ENCODE measurements around the gene FNDC3B. TPM values are rescaled to one million over a fixed set of nuclear protein-coding genes. Genes with fewer than 3 reads are reported as not detected.

Gene FNDC3B
- polyA plus RNA-seq, 2 of the 4 experiments (the other 2 are of a cell fraction) = 29.5 to 33.6 TPM

DNA sequence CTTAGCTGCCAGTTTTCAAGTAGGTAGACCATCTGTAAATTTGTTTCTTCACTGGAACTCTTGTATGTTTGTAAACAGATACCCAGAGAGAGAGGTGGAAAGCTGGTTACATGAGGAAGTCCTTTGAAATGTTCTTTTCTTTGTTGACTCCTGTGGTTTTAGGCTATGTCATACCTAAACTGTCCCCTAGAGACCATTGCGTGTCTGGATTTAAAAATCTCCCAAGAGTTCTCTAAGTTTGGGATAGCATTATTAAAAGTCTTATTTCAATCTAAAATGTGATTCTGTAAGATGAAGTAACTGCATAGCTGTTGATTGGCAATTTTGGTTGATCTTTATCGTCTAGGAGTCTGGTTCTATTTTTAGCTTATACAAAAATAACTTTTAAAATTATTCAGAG, 281.7 kb downstream of the FNDC3B start:
- CTCF ChIA-PET = interaction anchor here (0.6 to 2.3 kb wide), 3 partner anchors 8 to 12 kb away, joined by 3 to 16 read pairs (median 5); no protein-coding TSS in a partner anchor
- peak in 1 of 2 experiments; percentile 29; a peak in 1 of 6 replicates for ATAC-seq
- no peak overlapping the region for H3K4me3 ChIP-seq
- TF ChIP-seq POLR2A (IDR thresholded peaks at IDR 0.05; ENCODE audit: low read length) = no peak
- no peak for TF ChIP-seq SREBF2 (IDR thresholded peaks at IDR 0.05)
- TF ChIP-seq ESRRA (IDR thresholded peaks at IDR 0.05; ENCODE audit: borderline replicate concordance, low read length) = no peak
- TF ChIP-seq, protein P1, sequence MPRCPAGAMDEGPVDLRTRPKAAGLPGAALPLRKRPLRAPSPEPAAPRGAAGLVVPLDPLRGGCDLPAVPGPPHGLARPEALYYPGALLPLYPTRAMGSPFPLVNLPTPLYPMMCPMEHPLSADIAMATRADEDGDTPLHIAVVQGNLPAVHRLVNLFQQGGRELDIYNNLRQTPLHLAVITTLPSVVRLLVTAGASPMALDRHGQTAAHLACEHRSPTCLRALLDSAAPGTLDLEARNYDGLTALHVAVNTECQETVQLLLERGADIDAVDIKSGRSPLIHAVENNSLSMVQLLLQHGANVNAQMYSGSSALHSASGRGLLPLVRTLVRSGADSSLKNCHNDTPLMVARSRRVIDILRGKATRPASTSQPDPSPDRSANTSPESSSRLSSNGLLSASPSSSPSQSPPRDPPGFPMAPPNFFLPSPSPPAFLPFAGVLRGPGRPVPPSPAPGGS (IDR thresholded peaks at IDR 0.05) = no peak
- TF ChIP-seq, protein P2, sequence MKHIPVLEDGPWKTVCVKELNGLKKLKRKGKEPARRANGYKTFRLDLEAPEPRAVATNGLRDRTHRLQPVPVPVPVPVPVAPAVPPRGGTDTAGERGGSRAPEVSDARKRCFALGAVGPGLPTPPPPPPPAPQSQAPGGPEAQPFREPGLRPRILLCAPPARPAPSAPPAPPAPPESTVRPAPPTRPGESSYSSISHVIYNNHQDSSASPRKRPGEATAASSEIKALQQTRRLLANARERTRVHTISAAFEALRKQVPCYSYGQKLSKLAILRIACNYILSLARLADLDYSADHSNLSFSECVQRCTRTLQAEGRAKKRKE (CRISPR knock-in tag; IDR thresholded peaks at IDR 0.05; ENCODE audit: low read depth) = no peak
- no peak for TF ChIP-seq EP300 (IDR thresholded peaks at IDR 0.05)
- no peak for TF ChIP-seq HOXB5 (CRISPR knock-in tag; IDR thresholded peaks at IDR 0.05)
- TF ChIP-seq, protein P3, sequence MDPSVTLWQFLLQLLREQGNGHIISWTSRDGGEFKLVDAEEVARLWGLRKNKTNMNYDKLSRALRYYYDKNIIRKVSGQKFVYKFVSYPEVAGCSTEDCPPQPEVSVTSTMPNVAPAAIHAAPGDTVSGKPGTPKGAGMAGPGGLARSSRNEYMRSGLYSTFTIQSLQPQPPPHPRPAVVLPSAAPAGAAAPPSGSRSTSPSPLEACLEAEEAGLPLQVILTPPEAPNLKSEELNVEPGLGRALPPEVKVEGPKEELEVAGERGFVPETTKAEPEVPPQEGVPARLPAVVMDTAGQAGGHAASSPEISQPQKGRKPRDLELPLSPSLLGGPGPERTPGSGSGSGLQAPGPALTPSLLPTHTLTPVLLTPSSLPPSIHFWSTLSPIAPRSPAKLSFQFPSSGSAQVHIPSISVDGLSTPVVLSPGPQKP (IDR thresholded peaks at IDR 0.05; ENCODE audit: low read depth, low read length) = no peak
- WGBS (ENCODE audit: missing lambda C conversion rate) = 91% methylated on average over 2 of the region's 2 CpGs
- peak in 1 of 2 experiments; percentile 14 for DNase-seq (ENCODE audit: low read depth in 1 of 2, low spot score in 1 of 2)
- H3K4me1 ChIP-seq = peaks cover 51% of the 10 kb centered on the region
- H3K4me2 ChIP-seq = no peak overlapping the region
- no peak for FAIRE-seq
- H3K27ac ChIP-seq = no peak overlapping the region
- POLR2A ChIA-PET = no interaction called here
- no peaks in the 10 kb centered on the region for H3K9me3 ChIP-seq

DNA sequence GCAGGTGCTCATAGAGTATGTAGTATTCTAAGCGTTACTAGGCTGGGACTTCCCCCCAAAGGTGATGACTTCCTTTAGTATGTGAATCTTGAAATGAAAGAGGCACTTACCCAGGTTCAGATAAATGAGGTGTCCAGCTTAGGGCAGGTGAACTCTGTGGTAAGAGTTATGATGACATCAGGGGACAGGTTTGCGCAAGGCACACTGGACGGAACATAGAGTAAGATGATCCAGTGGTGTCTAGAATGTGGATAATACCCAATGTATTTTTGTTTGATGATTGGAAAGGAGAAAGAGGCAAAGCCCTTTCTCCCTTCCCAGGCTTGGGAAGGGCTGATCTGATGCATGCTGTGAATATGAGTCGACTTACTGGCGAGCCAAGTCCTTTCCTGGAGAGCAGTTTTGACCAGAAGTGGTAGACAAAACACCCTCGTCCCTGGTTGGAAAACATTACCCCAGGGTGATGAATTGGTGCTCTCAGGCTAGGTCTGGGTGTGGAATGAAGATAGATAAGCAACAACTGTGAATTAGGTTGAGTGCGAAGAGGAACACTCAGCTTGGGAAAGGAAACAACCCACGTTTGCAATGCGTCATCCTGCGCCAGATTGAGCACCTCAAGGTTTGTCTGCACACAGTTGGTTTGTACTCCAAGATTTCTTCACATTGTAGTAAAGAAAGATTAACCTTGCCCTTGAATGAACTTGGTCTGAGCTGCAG, 284.7 kb downstream of the FNDC3B start:
- FAIRE-seq (no peak), DNase-seq (ENCODE audit: low read depth in 1 of 2, low spot score in 1 of 2) (peak in 1 of 2 experiments; percentile 21), ATAC-seq (peak; percentile 54 to 55; a peak in 5 of 6 replicates)
- TF ChIP-seq, protein P4, sequence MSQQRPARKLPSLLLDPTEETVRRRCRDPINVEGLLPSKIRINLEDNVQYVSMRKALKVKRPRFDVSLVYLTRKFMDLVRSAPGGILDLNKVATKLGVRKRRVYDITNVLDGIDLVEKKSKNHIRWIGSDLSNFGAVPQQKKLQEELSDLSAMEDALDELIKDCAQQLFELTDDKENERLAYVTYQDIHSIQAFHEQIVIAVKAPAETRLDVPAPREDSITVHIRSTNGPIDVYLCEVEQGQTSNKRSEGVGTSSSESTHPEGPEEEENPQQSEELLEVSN (IDR thresholded peaks at IDR 0.05; ENCODE audit: borderline replicate concordance, low read depth) = no peak
- TF ChIP-seq, protein P5, sequence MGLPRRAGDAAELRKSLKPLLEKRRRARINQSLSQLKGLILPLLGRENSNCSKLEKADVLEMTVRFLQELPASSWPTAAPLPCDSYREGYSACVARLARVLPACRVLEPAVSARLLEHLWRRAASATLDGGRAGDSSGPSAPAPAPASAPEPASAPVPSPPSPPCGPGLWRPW (IDR thresholded peaks at IDR 0.05) = 0 out of 2 replicates have a peak, but pooled peaks have one; percentile 17
- TF ChIP-seq NFE2L2 (conservative IDR thresholded peaks at IDR 0.05; ENCODE audit: low read length) (no peak), EP300 (IDR thresholded peaks at IDR 0.05) (peak in 1 of 2 experiments; percentile 23; a peak in 1 of 5 replicates), CEBPB (IDR thresholded peaks at IDR 0.05) (peak; percentile 60 to 63; a peak in 2 of 4 replicates), KDM1A (IDR thresholded peaks at IDR 0.05; ENCODE audit: low read depth) (no peak)
- 83% methylated on average over 10 of the region's 10 CpGs for WGBS (ENCODE audit: missing lambda C conversion rate)
- H3K4me1 ChIP-seq = peaks cover 32% of the 10 kb centered on the region; the same call in 2 of the 3 replicates
- H3K27ac ChIP-seq = peak overlapping the region; percentile 55 to 58; a peak in 5 of 6 replicates
- H3K4me2 ChIP-seq = peak overlapping the region; percentile 7; the same call in 1 of the 3 replicates
- ChIA-PET POLR2A (interaction anchor here (0.7 kb wide), 1 partner anchor 282 kb away, joined by 3 read pairs; no protein-coding TSS in a partner anchor), CTCF (interaction anchor here (2.2 to 2.4 kb wide), 2 partner anchors 8 to 18 kb away, joined by 5 to 15 read pairs; no protein-coding TSS in a partner anchor)
- no peak overlapping the region for H3K4me3 ChIP-seq
- H3K9me3 ChIP-seq = no peaks in the 10 kb centered on the region

DNA sequence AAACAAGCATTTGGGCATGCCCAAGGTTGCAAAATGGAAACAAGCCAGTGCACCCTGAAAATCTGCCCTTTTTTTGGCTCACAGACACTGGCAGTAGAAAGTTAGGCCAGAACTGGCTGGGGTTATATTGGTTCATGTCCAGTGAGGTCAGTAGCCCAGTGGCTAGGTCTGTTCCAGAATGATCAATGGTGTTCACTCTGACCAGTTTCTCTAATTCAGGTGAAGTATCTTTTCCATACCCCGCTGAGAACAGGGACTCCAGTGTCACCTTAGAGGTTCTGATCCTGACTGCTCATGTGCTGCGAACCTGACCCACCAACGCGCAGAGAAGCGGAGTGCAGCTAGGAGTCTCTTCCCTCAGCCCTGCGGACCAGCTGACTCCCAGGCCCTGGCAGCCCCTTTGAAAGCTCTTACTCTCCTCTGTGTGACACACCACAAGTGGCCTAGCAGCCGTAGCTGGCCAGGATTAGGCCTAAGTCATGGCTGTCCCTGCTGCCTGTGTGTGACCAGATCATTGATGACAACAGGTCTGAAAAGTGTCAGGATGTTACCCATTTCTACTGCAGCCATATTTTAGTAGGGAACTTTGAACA, 285.3 kb downstream of the FNDC3B start:
- no peak overlapping the region for H3K4me3 ChIP-seq
- H3K4me1 ChIP-seq = peaks cover 32% of the 10 kb centered on the region; the same call in 2 of the 3 replicates
- no peaks in the 10 kb centered on the region for H3K9me3 ChIP-seq
- DNase-seq (ENCODE audit: low read depth in 1 of 2, low spot score in 1 of 2) = no peak
- no peak overlapping the region for H3K4me2 ChIP-seq
- peak overlapping the region; percentile 55 to 58; a peak in 5 of 6 replicates for H3K27ac ChIP-seq
- no peak for FAIRE-seq
- 93% methylated on average over 2 of the region's 7 CpGs for WGBS (ENCODE audit: missing lambda C conversion rate)
- ChIA-PET POLR2A (interaction anchor here (0.7 kb wide), 1 partner anchor 282 kb away, joined by 3 read pairs; no protein-coding TSS in a partner anchor), CTCF (interaction anchor here (2.2 to 2.4 kb wide), 2 partner anchors 8 to 17 kb away, joined by 5 to 15 read pairs; no protein-coding TSS in a partner anchor)
- ATAC-seq = peak in 1 of 2 experiments; percentile 25; a peak in 2 of 6 replicates
- TF ChIP-seq JUN (IDR thresholded peaks at IDR 0.05) (no peak), RFX5 (IDR thresholded peaks at IDR 0.05) (no peak), NPAS2 (CRISPR knock-in tag; IDR thresholded peaks at IDR 0.05; ENCODE audit: borderline replicate concordance) (no peak), NFE2L2 (conservative IDR thresholded peaks at IDR 0.05; ENCODE audit: low read length) (no peak), TP53 (CRISPR knock-in tag; IDR thresholded peaks at IDR 0.05) (no peak), CEBPB (IDR thresholded peaks at IDR 0.05) (no peak), HEYL (CRISPR knock-in tag; IDR thresholded peaks at IDR 0.05) (no peak), RAD21 (conservative IDR thresholded peaks at IDR 0.05 in 1 of 2, IDR thresholded peaks at IDR 0.05 in 1 of 2) (no peak), ZSCAN20 (CRISPR knock-in tag; IDR thresholded peaks at IDR 0.05) (no peak)
- TF ChIP-seq, protein P5 (IDR thresholded peaks at IDR 0.05) = no peak
- TF ChIP-seq, protein P4 (IDR thresholded peaks at IDR 0.05; ENCODE audit: borderline replicate concordance, low read depth) = no peak
- TF ChIP-seq, protein P6, sequence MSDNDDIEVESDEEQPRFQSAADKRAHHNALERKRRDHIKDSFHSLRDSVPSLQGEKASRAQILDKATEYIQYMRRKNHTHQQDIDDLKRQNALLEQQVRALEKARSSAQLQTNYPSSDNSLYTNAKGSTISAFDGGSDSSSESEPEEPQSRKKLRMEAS (IDR thresholded peaks at IDR 0.05) = no peak
- TF ChIP-seq, protein P7, sequence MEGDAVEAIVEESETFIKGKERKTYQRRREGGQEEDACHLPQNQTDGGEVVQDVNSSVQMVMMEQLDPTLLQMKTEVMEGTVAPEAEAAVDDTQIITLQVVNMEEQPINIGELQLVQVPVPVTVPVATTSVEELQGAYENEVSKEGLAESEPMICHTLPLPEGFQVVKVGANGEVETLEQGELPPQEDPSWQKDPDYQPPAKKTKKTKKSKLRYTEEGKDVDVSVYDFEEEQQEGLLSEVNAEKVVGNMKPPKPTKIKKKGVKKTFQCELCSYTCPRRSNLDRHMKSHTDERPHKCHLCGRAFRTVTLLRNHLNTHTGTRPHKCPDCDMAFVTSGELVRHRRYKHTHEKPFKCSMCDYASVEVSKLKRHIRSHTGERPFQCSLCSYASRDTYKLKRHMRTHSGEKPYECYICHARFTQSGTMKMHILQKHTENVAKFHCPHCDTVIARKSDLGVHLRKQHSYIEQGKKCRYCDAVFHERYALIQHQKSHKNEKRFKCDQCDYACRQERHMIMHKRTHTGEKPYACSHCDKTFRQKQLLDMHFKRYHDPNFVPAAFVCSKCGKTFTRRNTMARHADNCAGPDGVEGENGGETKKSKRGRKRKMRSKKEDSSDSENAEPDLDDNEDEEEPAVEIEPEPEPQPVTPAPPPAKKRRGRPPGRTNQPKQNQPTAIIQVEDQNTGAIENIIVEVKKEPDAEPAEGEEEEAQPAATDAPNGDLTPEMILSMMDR (IDR thresholded peaks at IDR 0.05) = no peak

All from A549 (cell line).